GM10248 (cell line): ENCODE measurements around the gene TRIM65.

Experiments
- CTCF ChIA-PET: fragments of 300-600 bp; sonication (Branson Sonifier 250); formaldehyde crosslinking; extraction: SDS; loops from one replicate; lab custom pipeline; 2021; ENCODE audit warnings: antibody characterized with exemption; lab: Yijun Ruan, JAX
- POLR2A ChIA-PET: fragments of 350-650 bp; sonication (Branson Sonifier 250); formaldehyde crosslinking; extraction: SDS; loops from one replicate; lab custom pipeline; 2020; ENCODE audit warnings: antibody characterized with exemption; lab: Yijun Ruan, JAX
- DNase-seq: peaks from one replicate; pipeline ENCODE4 v3.0.0; 2012; ENCODE audit errors: extremely low spot score
- TF ChIP-seq, protein P1 (sequence below): IDR thresholded peaks from 2 replicates; pipeline ENCODE4 v1.5.1; 2012; ENCODE audit warnings: mild to moderate bottlenecking, low read depth; ENCODE audit errors: extremely low read depth, missing control alignments, control extremely low read depth

Gene TRIM65

GRCh38 chr17:75896415-75897159, at the start of gene TRIM65:
TRIM65 (minus strand) TSS chr17:75896951; CDS start chr17:75896937, 14 bp downstream.
- POLR2A ChIA-PET: interaction anchor here (0.5 to 1.3 kb wide), 4 partner anchors 11 to 41 kb away, joined by 3 to 4 read pairs (median 4); partner anchors contain the start of gene WBP2
- peak; percentile 92 for DNase-seq
- CTCF ChIA-PET: interaction anchor here (0.8 to 5.1 kb wide), 25 partner anchors 9 to 143 kb away, joined by 3 to 30 read pairs (median 3); partner anchors contain the start of genes CDK3, GALK1, MRPL38 and WBP2

GRCh38 chr17:75945211-75945610, 48.5 kb upstream of the TRIM65 start:
- ChIA-PET CTCF (interaction anchor here (0.8 to 1.8 kb wide), 5 partner anchors 12 to 60 kb away, joined by 3 to 6 read pairs (median 4); no protein-coding TSS in a partner anchor), POLR2A (no interaction called here)
- DNase-seq: no peak
- TF ChIP-seq, protein P1, sequence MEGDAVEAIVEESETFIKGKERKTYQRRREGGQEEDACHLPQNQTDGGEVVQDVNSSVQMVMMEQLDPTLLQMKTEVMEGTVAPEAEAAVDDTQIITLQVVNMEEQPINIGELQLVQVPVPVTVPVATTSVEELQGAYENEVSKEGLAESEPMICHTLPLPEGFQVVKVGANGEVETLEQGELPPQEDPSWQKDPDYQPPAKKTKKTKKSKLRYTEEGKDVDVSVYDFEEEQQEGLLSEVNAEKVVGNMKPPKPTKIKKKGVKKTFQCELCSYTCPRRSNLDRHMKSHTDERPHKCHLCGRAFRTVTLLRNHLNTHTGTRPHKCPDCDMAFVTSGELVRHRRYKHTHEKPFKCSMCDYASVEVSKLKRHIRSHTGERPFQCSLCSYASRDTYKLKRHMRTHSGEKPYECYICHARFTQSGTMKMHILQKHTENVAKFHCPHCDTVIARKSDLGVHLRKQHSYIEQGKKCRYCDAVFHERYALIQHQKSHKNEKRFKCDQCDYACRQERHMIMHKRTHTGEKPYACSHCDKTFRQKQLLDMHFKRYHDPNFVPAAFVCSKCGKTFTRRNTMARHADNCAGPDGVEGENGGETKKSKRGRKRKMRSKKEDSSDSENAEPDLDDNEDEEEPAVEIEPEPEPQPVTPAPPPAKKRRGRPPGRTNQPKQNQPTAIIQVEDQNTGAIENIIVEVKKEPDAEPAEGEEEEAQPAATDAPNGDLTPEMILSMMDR: no peak

More at GRCh38 chr17:75896415-75897159, at the start of gene TRIM65:
- TF ChIP-seq, protein P1: peak; percentile 69

DNA sequence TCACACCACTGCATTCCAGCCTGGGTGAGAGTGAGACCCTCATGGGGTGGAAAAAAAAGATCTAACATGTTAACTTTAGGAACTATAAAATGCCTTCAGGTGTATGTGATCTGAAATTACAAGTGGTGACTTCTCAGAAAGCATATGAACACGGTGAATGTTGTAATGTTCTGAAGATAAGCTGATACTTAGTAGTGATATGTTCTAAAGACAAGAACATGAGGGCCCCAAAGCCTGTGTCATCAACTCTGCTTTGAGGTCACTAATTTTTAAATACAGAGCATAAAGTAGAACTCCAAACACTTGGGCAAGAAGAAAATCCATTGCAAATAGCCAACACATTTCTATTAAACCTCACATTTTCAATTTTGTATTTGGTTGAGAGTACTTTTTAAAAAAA, 46.7 kb upstream of the TRIM65 start:
- ChIA-PET CTCF (no interaction called here), POLR2A (no interaction called here)

DNA sequence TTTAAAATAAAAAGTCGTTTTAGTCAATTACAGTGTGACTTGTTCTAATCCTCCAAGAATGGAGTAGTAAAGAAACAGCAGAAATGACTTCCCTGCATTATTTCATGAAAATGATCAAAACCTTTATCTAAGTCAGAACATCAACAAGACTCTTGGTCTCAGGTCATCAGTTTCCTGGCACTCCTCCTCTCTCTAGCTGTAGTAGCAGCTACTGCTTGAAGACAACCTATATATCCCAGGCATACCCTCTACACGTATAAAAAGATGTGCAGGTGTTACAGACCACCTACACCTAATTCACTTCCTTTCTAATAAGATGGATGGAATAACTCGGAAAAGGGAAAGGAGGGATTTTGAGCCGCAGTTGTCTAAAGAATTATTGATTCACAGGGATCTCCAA, 45.7 kb upstream of the TRIM65 start:
- TF ChIP-seq, protein P1: no peak
- ChIA-PET POLR2A (no interaction called here), CTCF (interaction anchor here (1.5 kb wide), 1 partner anchor 72 kb away, joined by 6 read pairs; no protein-coding TSS in a partner anchor)
- no peak for DNase-seq

More for the DNA sequence above, 46.7 kb upstream of the TRIM65 start:
- no peak for DNase-seq
- TF ChIP-seq, protein P1: no peak

DNA sequence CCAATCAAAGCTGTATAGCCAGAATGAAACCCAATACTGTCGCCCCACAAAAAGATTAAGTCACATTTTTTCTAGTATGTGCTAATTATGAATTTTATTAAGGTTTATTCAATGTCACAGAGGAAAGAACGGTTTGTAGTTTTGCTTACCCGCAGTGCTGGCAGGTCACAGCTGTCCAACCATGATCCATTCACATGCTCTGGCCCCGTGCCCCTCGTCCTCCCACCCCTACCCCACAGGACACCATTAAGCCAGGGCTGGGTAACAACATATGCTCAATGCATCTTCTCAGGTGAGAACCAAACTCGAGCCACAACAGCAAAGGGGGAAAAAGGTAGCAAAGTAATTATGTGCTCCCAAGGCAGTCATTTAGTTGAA, 44.7 kb upstream of the TRIM65 start:
- DNase-seq: no peak
- TF ChIP-seq, protein P1: no peak
- ChIA-PET POLR2A (interaction anchor here (0.5 to 0.6 kb wide), 3 partner anchors 39 to 1972 kb away, joined by 3 to 5 read pairs (median 3); no protein-coding TSS in a partner anchor), CTCF (interaction anchor here (0.7 to 1.8 kb wide), 7 partner anchors 14 to 122 kb away, joined by 3 to 9 read pairs (median 4); no protein-coding TSS in a partner anchor)

GRCh38 chr17:75940727-75941441, 44.1 kb upstream of the TRIM65 start, which contains the start of gene FBF1:
FBF1 (minus strand) TSS chr17:75941042; CDS start chr17:75938149, 2,893 bp downstream.
- TF ChIP-seq, protein P1: no peak
- DNase-seq: peak; percentile 99
- ChIA-PET POLR2A (interaction anchor here (0.5 to 0.6 kb wide), 3 partner anchors 40 to 1972 kb away, joined by 3 to 5 read pairs (median 3); no protein-coding TSS in a partner anchor), CTCF (interaction anchor here (0.7 to 1.8 kb wide), 7 partner anchors 13 to 123 kb away, joined by 3 to 9 read pairs (median 4); no protein-coding TSS in a partner anchor)
